Adrenal gland (tissue), 12 donors: ENCODE data around the gene TFF3. TPM values are rescaled to one million over a fixed set of nuclear protein-coding genes. Genes with fewer than 3 reads are reported as not detected.

Experiments
- DNase-seq, 7 donors: peaks; one replicate each; pipeline ENCODE4 v3.0.0-alpha.2; 2019 to 2020
- H3K27ac ChIP-seq, 5 donors: fragments of 200-600 bp; sonication (generic) in 4 of 5; 1 replicate in 3 of 5; 2 replicates in 2 of 5; pipeline versions ENCODE4 v1.5.1 to v1.8.0; 2016 to 2020; ENCODE audit warnings: mild to moderate bottlenecking in 1 of 5
- H3K27me3 ChIP-seq: fragments of 200-600 bp; 2 replicates; pipeline ENCODE4 v1.8.0; 2021
- H3K36me3 ChIP-seq, 2 donors: fragments of 200-600 bp; replicated peaks in 1 of 2; 1 replicate in 1 of 2; 2 replicates in 1 of 2; pipeline versions ENCODE4 v1.5.1 to v1.8.0; 2018 to 2022
- H3K4me1 ChIP-seq, 2 donors: fragments of 200-600 bp; replicated peaks in 1 of 2; 1 replicate in 1 of 2; 2 replicates in 1 of 2; pipeline versions ENCODE4 v1.5.1 to v1.8.0; 2018 to 2021
- H3K4me3 ChIP-seq, 4 donors: fragments of 200-600 bp; sonication (generic) in 3 of 4; one replicate each; pipeline ENCODE4 v1.5.1; 2016 to 2018
- H3K9me3 ChIP-seq, 3 donors: fragments of 200-600 bp; sonication (generic) in 1 of 3; replicated peaks in 1 of 3; 1 replicate in 2 of 3; 2 replicates in 1 of 3; pipeline versions ENCODE4 v1.5.1 to v1.8.0; 2016 to 2021
- CTCF ChIP-seq, 6 experiments: fragments of 450-650 bp in 4 of 6; fragments of 200-600 bp in 2 of 6; sonication (generic) in 1 of 6; IDR thresholded peaks; 1 replicate in 5 of 6; 2 replicates in 1 of 6; pipeline versions ENCODE4 v1.5.1 to v1.8.0; 2016 to 2021; ENCODE audit warnings: antibody characterized with exemption in 6 of 6, mild to moderate bottlenecking in 2 of 6, moderate library complexity in 1 of 6
- POLR2A ChIP-seq, 2 donors: fragments of 450-650 bp; IDR thresholded peaks; one replicate each; pipeline ENCODE4 v1.6.1; 2017; ENCODE audit warnings: antibody characterized with exemption in 2 of 2, mild to moderate bottlenecking in 2 of 2, moderate library complexity in 1 of 2
- WGBS, 4 donors: extraction: QIAGEN DNeasy Blood & Tissue Kit in 2 of 4; methylation state at CpG; one replicate each; pipeline versions ENCODE4 v1.1.5 to v1.1.7; 2013 to 2017; 5-methylcytosine and 5-hydroxymethylcytosine counted together
- intact Hi-C, 2 donors: fragments of 100-400 bp; cut with DNase I; formaldehyde crosslinking; loops; one replicate each; pipeline versions ENCODE4 v1.14.1 to v1.15.0; 2022 to 2023
- polyA plus RNA-seq, 3 donors: library from polyadenylated mRNA; stranded (reverse); fragments of 200-250 nt in 2 of 3; fragments of 350-450 nt in 1 of 3; fragmentation: Illumina TruSeq in 1 of 3; extraction: RNeasy Lipid Tissue Mini Kit (QIAGEN cat#74804) in 1 of 3; gene quantifications; one replicate each; pipeline ENCODE4 v1.2.3, GENCODE V29; 2013 to 2014
- total RNA-seq, 9 donors: library from RNA; depleted of rRNA in 4 of 9; stranded (reverse); fragments of >200 nt in 4 of 9; fragments of 120-200 nt in 1 of 9; fragmentation: NEBNext Ultra II Directional in 1 of 9; extraction: Animal tissue kit (Norgen Biotek cat#: 25700) in 1 of 9; gene quantifications; one replicate each; pipeline versions ENCODE4 v1.1.0 to v1.2.4, GENCODE V29; 2013 to 2023
- donor health status: healthy with polysubstance abuse.
- donor health status: Bipolar disorder and iron deficiency.
- donor health status: DM: yes; HTN: yes; CAD: no.
- donor health status: DM: no; HTN: no; CAD: no.
- donor health status: DM: no; HTN: no; CAD: no.
- donor health status: DM: yes; HTN: yes; CAD: no.

TFF3 gene
- total and polyA plus RNA-seq, 12 donors, result 1.2 to 42.3 (median 11.1) TPM

GRCh38 chr21:42276526-42277154, 38.6 kb downstream of the TFF3 start:
- H3K27me3 ChIP-seq, result no peaks in the 10 kb centered on the region
- peaks cover 0 to 16% of the 10 kb centered on the region in 2 donors for H3K36me3 ChIP-seq
- no peak overlapping the region for H3K27ac ChIP-seq
- no peaks in the 10 kb centered on the region for H3K9me3 ChIP-seq
- no peak for DNase-seq
- no peaks in the 10 kb centered on the region for H3K4me1 ChIP-seq
- TF ChIP-seq CTCF (IDR thresholded peaks at IDR 0.05) (no peak), POLR2A (IDR thresholded peaks at IDR 0.05) (no peak)
- H3K4me3 ChIP-seq, result no peak overlapping the region
- WGBS, 4 donors, result 86 to 95% (median 93%) methylated on average over 6 to 17 of the region's 17 CpGs
- intact Hi-C loops, result loop anchor here in 1 of 2 donors (10.0 kb wide), 1 partner anchor 62 kb away; the partner anchor contains the start of gene ABCG1

- peaks cover 0 to 20% of the 10 kb centered on the region in 2 donors for H3K36me3 ChIP-seq
- H3K4me3 ChIP-seq, result no peak overlapping the region
- no peaks in the 10 kb centered on the region for H3K9me3 ChIP-seq
- H3K27ac ChIP-seq, result no peak overlapping the region
- 54 to 78% (median 71%) methylated on average over 7 to 13 of the region's 13 CpGs for WGBS, 4 donors
- H3K27me3 ChIP-seq, result no peaks in the 10 kb centered on the region
- TF ChIP-seq POLR2A (IDR thresholded peaks at IDR 0.05) (no peak), CTCF (IDR thresholded peaks at IDR 0.05) (no peak)
- intact Hi-C loops, result loop anchor here in 1 of 2 donors (10.0 kb wide), 1 partner anchor 61 kb away; the partner anchor contains the start of gene ABCG1
- DNase-seq, result no peak
- no peaks in the 10 kb centered on the region for H3K4me1 ChIP-seq
These were observed 39.1 kb downstream of the TFF3 start for GRCh38 chr21:42276076-42276475.

- Histone ChIP-seq H3K4me3 (no peak overlapping the region), H3K27ac (no peak overlapping the region), H3K4me1 (peaks cover under 1 to 5% of the 10 kb centered on the region in 2 donors), H3K36me3 (peaks cover 0 to 10% of the 10 kb centered on the region in 2 donors), H3K27me3 (no peaks in the 10 kb centered on the region), H3K9me3 (no peaks in the 10 kb centered on the region)
- intact Hi-C loops, result loop anchor here in 1 of 2 donors (10.0 kb wide), 1 partner anchor 58 kb away; the partner anchor contains the start of gene ABCG1
- TF ChIP-seq POLR2A (IDR thresholded peaks at IDR 0.05) (no peak), CTCF (IDR thresholded peaks at IDR 0.05) (no peak)
- DNase-seq, result peak in 3 of 7 donors; percentile 33 to 70 (median 57)
- WGBS, 4 donors, result 69 to 87% (median 74%) methylated on average over 12 to 29 of the region's 29 CpGs
These were observed 42.1 kb downstream of the TFF3 start for GRCh38 chr21:42272984-42273600.

GRCh38 chr21:42272109-42272962, 42.9 kb downstream of the TFF3 start:
- no peak for DNase-seq
- Histone ChIP-seq H3K4me1 (peaks cover 6 to 8% of the 10 kb centered on the region in 2 donors), H3K36me3 (peaks cover 0 to 10% of the 10 kb centered on the region in 2 donors), H3K4me3 (no peak overlapping the region), H3K27ac (no peak overlapping the region), H3K27me3 (no peaks in the 10 kb centered on the region), H3K9me3 (no peaks in the 10 kb centered on the region)
- intact Hi-C loops, result loop anchor here in 1 of 2 donors (10.0 kb wide), 1 partner anchor 58 kb away; the partner anchor contains the start of gene ABCG1
- TF ChIP-seq POLR2A (IDR thresholded peaks at IDR 0.05) (no peak), CTCF (IDR thresholded peaks at IDR 0.05) (no peak)
- WGBS, 4 donors, result 92 to 94% (median 93%) methylated on average over 11 to 15 of the region's 15 CpGs
